Endothelial cell of umbilical vein (primary cell): Measurements from ENCODE around the gene SBDS. TPM values are rescaled to one million over a fixed set of nuclear protein-coding genes. Genes with fewer than 3 reads are reported as not detected.

Experiments
- BruUV-seq: library from RNA; stranded (reverse); fragments of 400-500 nt; replicated peaks from 2 replicates; lab custom pipeline; 2021; lab: Mats Ljungman, UMichigan
- CTCF ChIA-PET: fragments of 300-600, 350-600 bp; sonication (Branson Sonifier 250); formaldehyde crosslinking; loops from one replicate; lab custom pipeline; 2021; ENCODE audit warnings: antibody characterized with exemption, inconsistent platforms; lab: Charles Lee
- POLR2A ChIA-PET: fragments of 300-600, 350-600 bp; sonication (Branson Sonifier 250); formaldehyde crosslinking; loops from one replicate; lab custom pipeline; 2021; ENCODE audit warnings: antibody characterized with exemption, inconsistent platforms; lab: Charles Lee
- DNase-seq: peaks from one replicate; pipeline ENCODE4 v3.0.0-alpha.2; 2011; ENCODE audit warnings: low read depth, low spot score
- FAIRE-seq: peaks from 2 replicates; lab custom pipeline; 2011; peaks lifted over from hg19 to GRCh38; lab: Jason Lieb, UNC
- H2AFZ ChIP-seq: 2 replicates; pipeline ENCODE4 v1.6.0; 2012; ENCODE audit warnings: low read depth, low read length, control low read depth, inconsistent platforms
- H3K27ac ChIP-seq: 2 replicates; pipeline ENCODE4 v1.5.1; 2011; ENCODE audit warnings: low read depth, mild to moderate bottlenecking, control low read depth, low read length, moderate library complexity; ENCODE audit not compliant: insufficient read depth
- H3K27me3 ChIP-seq, 2 experiments: 2 replicates each; pipeline versions ENCODE4 v1.6.0 to v1.6.1; 2011; ENCODE audit warnings: low read length in 2 of 2, mixed read lengths in 1 of 2; ENCODE audit not compliant: control insufficient read depth in 2 of 2, insufficient read depth in 2 of 2
- H3K36me3 ChIP-seq, 2 experiments: 2 replicates in 1 of 2; 3 replicates in 1 of 2; pipeline ENCODE4 v1.5.1; 2011; ENCODE audit warnings: low read length in 2 of 2, mild to moderate bottlenecking in 1 of 2, moderate library complexity in 1 of 2; ENCODE audit not compliant: control insufficient read depth in 2 of 2, insufficient read depth in 2 of 2; ENCODE audit errors: extremely low read depth in 1 of 2
- H3K4me1 ChIP-seq: 3 replicates; pipeline ENCODE4 v1.5.1; 2011; ENCODE audit warnings: mild to moderate bottlenecking, low read length; ENCODE audit not compliant: control insufficient read depth, insufficient read depth; ENCODE audit errors: extremely low read depth
- H3K4me2 ChIP-seq: 2 replicates; pipeline ENCODE4 v1.6.1; 2011; ENCODE audit warnings: low read length, control low read depth, mixed read lengths; ENCODE audit not compliant: insufficient read depth
- H3K4me3 ChIP-seq, 3 experiments: fragments of 200-600 bp in 1 of 3; sonication (generic), shearing (Covaris generic) in 1 of 3; replicated peaks in 1 of 3; 2 replicates each; pipeline ENCODE4 v1.5.1; 2011 to 2016; ENCODE audit warnings: control low read depth in 3 of 3, low read length in 3 of 3, mild to moderate bottlenecking in 2 of 3, inconsistent platforms in 1 of 3, low read depth in 1 of 3, moderate library complexity in 1 of 3; ENCODE audit not compliant: insufficient read depth in 1 of 3
- H3K79me2 ChIP-seq: 2 replicates; pipeline ENCODE4 v1.6.0; 2012; ENCODE audit warnings: low read length, inconsistent platforms; ENCODE audit not compliant: control insufficient read depth, insufficient read depth
- H3K9ac ChIP-seq: replicated peaks from 2 replicates; pipeline ENCODE3; 2011; ENCODE audit warnings: low read length, control low read depth; ENCODE audit not compliant: insufficient read depth; ENCODE audit errors: extremely low read depth
- H3K9me1 ChIP-seq: replicated peaks from 3 replicates; pipeline ENCODE4 v1.6.0; 2011; ENCODE audit warnings: mild to moderate bottlenecking, low read length; ENCODE audit not compliant: control insufficient read depth, insufficient read depth; ENCODE audit errors: extremely low read depth
- H3K9me3 ChIP-seq: replicated peaks from 2 replicates; pipeline ENCODE4 v1.5.1; 2012; ENCODE audit warnings: low read length, inconsistent platforms; ENCODE audit not compliant: control insufficient read depth, insufficient read depth
- H4K20me1 ChIP-seq: replicated peaks from 2 replicates; pipeline ENCODE3; 2011; ENCODE audit warnings: mild to moderate bottlenecking, low read length; ENCODE audit not compliant: control insufficient read depth, insufficient read depth; ENCODE audit errors: extremely low read depth
- CTCF ChIP-seq, 2 donors: IDR thresholded peaks; 1 replicate in 1 of 2; 2 replicates in 1 of 2; pipeline ENCODE4 v1.5.1; 2011; ENCODE audit warnings: low read length in 2 of 2, mild to moderate bottlenecking in 2 of 2, moderate library complexity in 2 of 2, control low read depth in 1 of 2, inconsistent platforms in 1 of 2, low read depth in 1 of 2; ENCODE audit not compliant: insufficient read depth in 1 of 2; ENCODE audit errors: extremely low read depth in 1 of 2
- EZH2 ChIP-seq: IDR thresholded peaks from 2 replicates; pipeline ENCODE4 v1.6.1; 2012; ENCODE audit warnings: borderline replicate concordance, low read depth, mild to moderate bottlenecking, moderate library complexity, low read length, inconsistent platforms; ENCODE audit not compliant: severe bottlenecking
- FOS ChIP-seq: IDR thresholded peaks from 2 replicates; pipeline ENCODE4 v1.6.1; 2011; ENCODE audit warnings: mild to moderate bottlenecking, low read length, moderate library complexity, borderline replicate concordance; ENCODE audit not compliant: insufficient read depth
- JUN ChIP-seq: IDR thresholded peaks from 2 replicates; pipeline ENCODE4 v1.6.1; 2011; ENCODE audit warnings: borderline replicate concordance, low read depth; ENCODE audit not compliant: insufficient read length, insufficient read depth
- MYC ChIP-seq: IDR thresholded peaks from one replicate; pipeline ENCODE4 v1.6.1; 2011; ENCODE audit warnings: mild to moderate bottlenecking, low read depth, low read length
- POLR2A ChIP-seq: IDR thresholded peaks from 2 replicates; pipeline ENCODE4 v1.6.1; 2012; ENCODE audit warnings: low read depth, mild to moderate bottlenecking, control low read depth, low read length
- POLR2AphosphoS5 ChIP-seq: IDR thresholded peaks from 2 replicates; pipeline ENCODE4 v1.6.1; 2012; ENCODE audit warnings: low read depth, mild to moderate bottlenecking, control low read depth, low read length, moderate library complexity; ENCODE audit not compliant: insufficient read depth
- dilution Hi-C: fragments of 300-500 bp; cut with MboI; formaldehyde crosslinking; loops from one replicate; pipeline ENCODE4 v1.15.0; 2019; ENCODE audit warnings: low sequenced_read_pairs; ENCODE audit not compliant: extremely low pct_ligation_motif_present
- intact Hi-C: fragments of 100-400 bp; cut with micrococcal nuclease; formaldehyde crosslinking; loops from one replicate; pipeline ENCODE4 v1.10.0; 2022
- polyA plus RNA-seq, 4 experiments: library from polyadenylated mRNA; depleted of rRNA in 3 of 4; stranded (reverse) in 3 of 4; unstranded in 1 of 4; fragments of >200 nt; gene quantifications; 2 replicates each; pipeline versions ENCODE4 v1.2.1 to v1.2.3, GENCODE V29; 2011 to 2012; ENCODE audit warnings: missing spikeins in 1 of 4
- total RNA-seq: library from RNA; stranded (reverse); gene quantifications from 2 replicates; pipeline ENCODE4 v1.2.3, GENCODE V29; 2021

Gene SBDS
- total and polyA plus RNA-seq, 2 donors (not counting 3 experiments of a cell fraction or from before 2014, with no cell fraction given), result 30.7 to 86.5 TPM

- Histone ChIP-seq H3K4me3 (no peak overlapping the region), H3K4me2 (no peak overlapping the region), H3K9me1 (no peaks in the 10 kb centered on the region), H3K36me3 (peaks cover 0 to 5% of the 10 kb centered on the region in 2 experiments), H3K27me3 (no peaks in the 10 kb centered on the region), H3K79me2 (no peaks in the 10 kb centered on the region), H3K4me1 (no peaks in the 10 kb centered on the region), H3K27ac (no peak overlapping the region), H3K9me3 (no peaks in the 10 kb centered on the region), H4K20me1 (no peaks in the 10 kb centered on the region), H3K9ac (no peak overlapping the region), H2AFZ (no peak overlapping the region)
- intact Hi-C loops (no loop called here), dilution Hi-C loops (no loop called here)
- CTCF ChIA-PET, result interaction anchor here (1.2 kb wide), 1 partner anchor 12 kb away, joined by 3 read pairs; no protein-coding TSS in a partner anchor
- no TSS peak for BruUV-seq
- FAIRE-seq (no peak), DNase-seq (no peak)
- TF ChIP-seq JUN (no peak), CTCF (IDR thresholded peaks at IDR 0.05; ENCODE audit: extremely low read depth in 1 of 2, insufficient read depth in 1 of 2, low read depth in 1 of 2, low read length in 2 of 2) (no peak), FOS (no peak), POLR2AphosphoS5 (no peak), MYC (no peak), POLR2A (no peak), EZH2 (no peak)
- POLR2A ChIA-PET, result no interaction called here
Observed at GRCh38 chr7:66964411-66964810, 31.0 kb downstream of the SBDS start.
